Uterus (tissue), 2 donors: ENCODE measurements around the gene KCNIP3.

Source experiments
- CTCF ChIP-seq, 4 experiments: fragments of 200-600 bp in 2 of 4; fragments of 450-650 bp in 2 of 4; sonication (generic) in 2 of 4; IDR thresholded peaks; one replicate each; pipeline ENCODE4 v1.5.1; 2016 to 2019; ENCODE audit warnings: antibody characterized with exemption in 4 of 4, mild to moderate bottlenecking in 2 of 4, moderate library complexity in 1 of 4
- POLR2A ChIP-seq, 2 donors: fragments of 450-650 bp; IDR thresholded peaks; one replicate each; pipeline ENCODE4 v1.6.1; 2016; ENCODE audit warnings: antibody characterized with exemption in 2 of 2, mild to moderate bottlenecking in 1 of 2, moderate library complexity in 1 of 2

GRCh38 chr2:95260028-95261023 lies 36.8 kb upstream of the KCNIP3 start:
- TF ChIP-seq CTCF (IDR thresholded peaks at IDR 0.05) (no peak), POLR2A (IDR thresholded peaks at IDR 0.05) (no peak)
